ENCODE data around the gene ATP5F1E.

The ATP5F1E gene

GRCh38 chr20:59004763-59005522 is 27.2 kb downstream of the ATP5F1E start:
- DNase-seq, result no peak

GRCh38 chr20:59004493-59004762 is 27.7 kb downstream of the ATP5F1E start:
- DNase-seq, result no peak

- no peak for DNase-seq
Observed at GRCh38 chr20:59003836-59004492, 28.2 kb downstream of the ATP5F1E start.

- DNase-seq, result no peak
Observed at GRCh38 chr20:59002874-59003399, 29.2 kb downstream of the ATP5F1E start.

GRCh38 chr20:59002388-59002787 is 29.7 kb downstream of the ATP5F1E start:
- DNase-seq, result no peak

GRCh38 chr20:59001449-59002171 is 30.5 kb downstream of the ATP5F1E start:
- no peak for DNase-seq

- DNase-seq, result no peak
Observed at GRCh38 chr20:59001068-59001448, 31.1 kb downstream of the ATP5F1E start.

- no peak for DNase-seq
Observed at GRCh38 chr20:59000326-59000725, 31.8 kb downstream of the ATP5F1E start.

- DNase-seq, result no peak
Observed at GRCh38 chr20:58998656-58999055, 33.5 kb downstream of the ATP5F1E start.

- DNase-seq, result no peak
Observed at GRCh38 chr20:58997141-58997770, 34.9 kb downstream of the ATP5F1E start.

GRCh38 chr20:58996226-58996611 is 35.9 kb downstream of the ATP5F1E start:
- no peak for DNase-seq

- no peak for DNase-seq
Observed at GRCh38 chr20:58995461-58996225, 36.5 kb downstream of the ATP5F1E start.

GRCh38 chr20:58994390-58995159 is 37.6 kb downstream of the ATP5F1E start:
- no peak for DNase-seq

- DNase-seq, result no peak
Observed at GRCh38 chr20:58993332-58994248, 38.5 kb downstream of the ATP5F1E start.

GRCh38 chr20:58992911-58993310 is 39.2 kb downstream of the ATP5F1E start:
- DNase-seq, result no peak

- DNase-seq, result no peak
Observed at GRCh38 chr20:58991715-58992114, 40.4 kb downstream of the ATP5F1E start.

- DNase-seq, result no peak
Observed at GRCh38 chr20:58990651-58991445, 41.3 kb downstream of the ATP5F1E start.

GRCh38 chr20:58989196-58989595 is 42.9 kb downstream of the ATP5F1E start:
- no peak for DNase-seq

GRCh38 chr20:58988565-58988882 is 43.6 kb downstream of the ATP5F1E start:
- no peak for DNase-seq

Data from NCI-H187 (cell line).